ENCODE results near the gene RBM4B.
A peak's percentile ranks its signal among the peaks of the same experiment; 100 is the strongest.
"Not testable (repeated sequence)": the region's sequence is repeated elsewhere in the genome, so short reads cannot be mapped to it uniquely, and the experiment has no call there.

The RBM4B gene

GRCh38 chr11:66677599-66678375 is at the start of gene RBM4B:
TSS of gene RBM4B (minus strand) at chr11:66677887. CDS start at chr11:66677079, 808 bp downstream.
- peak; percentile 95 to 96 for DNase-seq

GRCh38 chr11:66725647-66726046 is 48.0 kb upstream of the RBM4B start:
- DNase-seq: no peak

- no peak for DNase-seq
Observed at GRCh38 chr11:66725114-66725513, 47.4 kb upstream of the RBM4B start.

GRCh38 chr11:66724167-66724566 is 46.5 kb upstream of the RBM4B start:
- not testable (repeated sequence) for DNase-seq

- no peak for DNase-seq
Observed at GRCh38 chr11:66723693-66724092, 46.0 kb upstream of the RBM4B start.

GRCh38 chr11:66722745-66723651 is 45.3 kb upstream of the RBM4B start:
- no peak for DNase-seq

GRCh38 chr11:66721939-66722338 is 44.3 kb upstream of the RBM4B start:
- DNase-seq: no peak

GRCh38 chr11:66720899-66721470 is 43.3 kb upstream of the RBM4B start:
- DNase-seq: no peak

GRCh38 chr11:66720223-66720898 is 42.7 kb upstream of the RBM4B start:
- DNase-seq: peak; percentile 15 to 24

- no peak for DNase-seq
Observed at GRCh38 chr11:66719111-66719872, 41.6 kb upstream of the RBM4B start.

GRCh38 chr11:66718320-66718971 is 40.8 kb upstream of the RBM4B start:
- no peak for DNase-seq

- no peak for DNase-seq
Observed at GRCh38 chr11:66717925-66718319, 40.2 kb upstream of the RBM4B start.

- no peak for DNase-seq
Observed at GRCh38 chr11:66716996-66717395, 39.3 kb upstream of the RBM4B start.

- no peak for DNase-seq
Observed at GRCh38 chr11:66715346-66716085, 37.8 kb upstream of the RBM4B start.

- DNase-seq: no peak
Observed at GRCh38 chr11:66713746-66714480, 36.2 kb upstream of the RBM4B start.

- DNase-seq: no peak
Observed at GRCh38 chr11:66710384-66710930, 32.8 kb upstream of the RBM4B start.

GRCh38 chr11:66708701-66709100 is 31.0 kb upstream of the RBM4B start:
- DNase-seq: no peak

- no peak for DNase-seq
Observed at GRCh38 chr11:66708094-66708493, 30.4 kb upstream of the RBM4B start.

GRCh38 chr11:66707486-66707885 is 29.8 kb upstream of the RBM4B start:
- no peak for DNase-seq

- no peak for DNase-seq
Observed at GRCh38 chr11:66706989-66707388, 29.3 kb upstream of the RBM4B start.
